HCT116 (cell line): ENCODE results near the gene NUTM2F. TPM values are rescaled to one million over a fixed set of nuclear protein-coding genes. Genes with fewer than 3 reads are reported as not detected.

Experiments used
- ATAC-seq: fragments of 200-7000 bp; cut with Tn5 transposase; 2 replicates; pipeline ENCODE4 v1.9.1; 2020; ENCODE audit warnings: mild to moderate bottlenecking, moderate library complexity
- BruUV-seq: library from RNA; stranded (reverse); fragments of 400-500 nt; replicated peaks from 2 replicates; lab custom pipeline; 2021; lab: Mats Ljungman, UMichigan
- CTCF ChIA-PET: fragments of 300-600 bp; sonication (Branson Sonifier 250); formaldehyde crosslinking; loops from one replicate; lab custom pipeline; 2021; ENCODE audit warnings: antibody characterized with exemption; lab: Charles Lee
- POLR2A ChIA-PET: fragments of 300-600, 350-600 bp; sonication (Branson Sonifier 250); formaldehyde crosslinking; loops from one replicate; lab custom pipeline; 2021; ENCODE audit warnings: antibody characterized with exemption; lab: Charles Lee
- RAD21 ChIA-PET, 2 experiments: fragments of 300-600 bp; sonication (Branson Sonifier 250); formaldehyde crosslinking; loops; one replicate each; lab custom pipeline; 2023; ENCODE audit warnings: low total read pairs in 2 of 2; ENCODE audit not compliant: uncharacterized antibody in 2 of 2, unreplicated experiment in 2 of 2, low non-redundant PET in 1 of 2; lab: Charles Lee
- DNase-seq: peaks from one replicate; pipeline ENCODE4 v3.0.0-alpha.2; 2010; ENCODE audit warnings: low read depth, low spot score
- H2AFZ ChIP-seq: fragments of 200-600 bp; shearing (Covaris generic), sonication (generic); 2 replicates; pipeline ENCODE4 v1.6.1; 2017; ENCODE audit warnings: low read depth, mixed run types, mixed read lengths, antibody characterized with exemption, low read length; ENCODE audit not compliant: poor library complexity, severe bottlenecking
- H3K27ac ChIP-seq: 2 replicates; pipeline ENCODE4 v1.5.1; 2012; ENCODE audit warnings: low read depth, low read length
- H3K27me3 ChIP-seq: fragments of 200-600 bp; sonication (generic); 2 replicates; pipeline ENCODE4 v1.6.1; 2016; ENCODE audit warnings: mixed run types, low read length, mixed read lengths; ENCODE audit not compliant: insufficient read depth
- H3K36me3 ChIP-seq, 2 experiments: fragments of 200-500 bp in 1 of 2; fragments of 200-600 bp in 1 of 2; sonication (Bioruptor generic) in 1 of 2; sonication (generic) in 1 of 2; 2 replicates each; pipeline versions ENCODE4 v1.5.1 to v1.6.1; 2014 to 2016; ENCODE audit warnings: low read length in 2 of 2, inconsistent platforms in 1 of 2, mixed read lengths in 1 of 2, mixed run types in 1 of 2; ENCODE audit not compliant: insufficient read depth in 2 of 2, control insufficient read depth in 1 of 2
- H3K4me1 ChIP-seq, 2 experiments: fragments of 200-600 bp in 1 of 2; sonication (generic) in 1 of 2; 2 replicates each; pipeline versions ENCODE4 v1.5.1 to v1.6.1; 2012 to 2017; ENCODE audit warnings: low read length in 2 of 2, inconsistent platforms in 1 of 2, mild to moderate bottlenecking in 1 of 2, mixed read lengths in 1 of 2, mixed run types in 1 of 2, moderate library complexity in 1 of 2; ENCODE audit not compliant: insufficient read depth in 2 of 2, control insufficient read depth in 1 of 2
- H3K4me2 ChIP-seq: fragments of 200-600 bp; sonication (generic); 2 replicates; pipeline ENCODE4 v1.6.1; 2017; ENCODE audit warnings: mixed run types, low read length, mixed read lengths
- H3K4me3 ChIP-seq, 2 experiments: fragments of 200-600 bp in 1 of 2; sonication (generic) in 1 of 2; replicated peaks in 1 of 2; 2 replicates each; pipeline ENCODE4 v1.5.1; 2011 to 2016; ENCODE audit warnings: low read length in 2 of 2, control low read depth in 1 of 2, low read depth in 1 of 2, mild to moderate bottlenecking in 1 of 2, mixed read lengths in 1 of 2, mixed run types in 1 of 2
- H3K79me2 ChIP-seq: fragments of 200-600 bp; sonication (generic); 2 replicates; pipeline ENCODE4 v1.6.1; 2017; ENCODE audit warnings: mild to moderate bottlenecking, mixed run types, low read length, moderate library complexity, mixed read lengths; ENCODE audit not compliant: insufficient read depth
- H3K9ac ChIP-seq: fragments of 200-600 bp; sonication (generic); 2 replicates; pipeline ENCODE4 v1.6.1; 2016; ENCODE audit warnings: low read length, mixed read lengths
- H3K9me2 ChIP-seq: fragments of 200-600 bp; sonication (generic), shearing (Covaris generic); 2 replicates; pipeline ENCODE4 v1.6.1; 2017; ENCODE audit warnings: mixed run types, mild to moderate bottlenecking, moderate library complexity; ENCODE audit not compliant: insufficient read depth
- H3K9me3 ChIP-seq, 2 experiments: fragments of 200-500 bp in 1 of 2; fragments of 200-600 bp in 1 of 2; sonication (Bioruptor generic) in 1 of 2; sonication (generic) in 1 of 2; 2 replicates each; pipeline ENCODE4 v1.6.1; 2014 to 2017; ENCODE audit warnings: low read length in 2 of 2, mixed read lengths in 2 of 2, inconsistent platforms in 1 of 2, low read depth in 1 of 2, mild to moderate bottlenecking in 1 of 2, mixed run types in 1 of 2, moderate library complexity in 1 of 2; ENCODE audit not compliant: control insufficient read depth in 1 of 2, insufficient read depth in 1 of 2
- H4K20me1 ChIP-seq: fragments of 200-600 bp; sonication (generic), shearing (Covaris generic); 2 replicates; pipeline ENCODE4 v1.6.1; 2017; ENCODE audit warnings: mixed run types, mild to moderate bottlenecking, moderate library complexity; ENCODE audit not compliant: insufficient read depth
- CBX3 ChIP-seq: IDR thresholded peaks from 2 replicates; pipeline ENCODE4 v1.6.1; 2012; ENCODE audit warnings: low read depth
- CEBPB ChIP-seq: IDR thresholded peaks from 2 replicates; pipeline ENCODE4 v1.6.1; 2012; ENCODE audit warnings: low read depth
- EGR1 ChIP-seq: IDR thresholded peaks from 2 replicates; pipeline ENCODE4 v1.6.1; 2012; ENCODE audit warnings: low read depth
- ELF1 ChIP-seq: IDR thresholded peaks from 2 replicates; pipeline ENCODE4 v1.6.1; 2012; ENCODE audit warnings: low read depth, borderline replicate concordance
- EZH2 ChIP-seq: fragments of 200-600 bp; sonication (generic); IDR thresholded peaks from 2 replicates; pipeline ENCODE4 v1.6.1; 2017; ENCODE audit warnings: antibody characterized with exemption, mixed run types
- EZH2phosphoT487 ChIP-seq: fragments of 200-600 bp; IDR thresholded peaks from 2 replicates; pipeline ENCODE4 v1.6.1; 2018; ENCODE audit warnings: antibody characterized with exemption, borderline replicate concordance
- FOSL1 ChIP-seq: IDR thresholded peaks from 2 replicates; pipeline ENCODE4 v1.6.1; 2012; ENCODE audit warnings: low read depth
- JUND ChIP-seq: IDR thresholded peaks from 2 replicates; pipeline ENCODE4 v1.6.1; 2012
- POLR2A ChIP-seq: IDR thresholded peaks from 2 replicates; pipeline ENCODE4 v1.7.0; 2011; ENCODE audit warnings: borderline replicate concordance; ENCODE audit not compliant: insufficient read depth, insufficient read length; ENCODE audit errors: extremely low read depth
- POLR2AphosphoS5 ChIP-seq: IDR thresholded peaks from 2 replicates; pipeline ENCODE4 v1.6.1; 2011; ENCODE audit warnings: mild to moderate bottlenecking, low read depth, low read length, moderate library complexity
- RAD21 ChIP-seq: IDR thresholded peaks from 2 replicates; pipeline ENCODE4 v1.6.1; 2012; ENCODE audit warnings: low read depth, mild to moderate bottlenecking
- REST ChIP-seq: IDR thresholded peaks from 2 replicates; pipeline ENCODE4 v1.6.1; 2012; ENCODE audit warnings: low read depth
- SIN3A ChIP-seq: IDR thresholded peaks from 2 replicates; pipeline ENCODE4 v1.6.1; 2012; ENCODE audit warnings: low read depth
- TCF7L2 ChIP-seq: IDR thresholded peaks from 2 replicates; pipeline ENCODE4 v1.7.0; 2011; ENCODE audit warnings: borderline replicate concordance, inconsistent platforms; ENCODE audit not compliant: insufficient read depth, insufficient read length; ENCODE audit errors: extremely low read depth
- YY1 ChIP-seq: IDR thresholded peaks from 2 replicates; pipeline ENCODE4 v1.6.1; 2011; ENCODE audit warnings: low read length, low read depth, moderate library complexity, mild to moderate bottlenecking; ENCODE audit not compliant: insufficient replicate concordance; ENCODE audit errors: extremely low read depth
- ZFX ChIP-seq: fragments of 450-650 bp; IDR thresholded peaks from 2 replicates; pipeline ENCODE4 v1.6.1; 2017
- ZNF274 ChIP-seq: fragments of 200-500 bp; sonication (Bioruptor generic); IDR thresholded peaks from 2 replicates; pipeline ENCODE4 v1.6.1; 2014; ENCODE audit warnings: mild to moderate bottlenecking, low read depth, low read length, inconsistent platforms
- intact Hi-C: fragments of 100-400 bp; cut with micrococcal nuclease; formaldehyde crosslinking; loops from 2 replicates; pipeline ENCODE4 v1.10.0; 2022
- total RNA-seq: library from RNA; stranded (reverse); gene quantifications from one replicate; pipeline ENCODE4 v1.2.1, GENCODE V29; 2021; ENCODE audit not compliant: unreplicated experiment
- TF ChIP-seq, protein P1 (sequence below): IDR thresholded peaks from 2 replicates; pipeline ENCODE4 v1.6.1; 2012
- TF ChIP-seq, protein P2 (sequence below): IDR thresholded peaks from 2 replicates; pipeline ENCODE4 v1.6.1; 2011; ENCODE audit warnings: mild to moderate bottlenecking, low read length, moderate library complexity; ENCODE audit not compliant: insufficient replicate concordance; ENCODE audit errors: extremely low read depth
- TF ChIP-seq, protein P3 (sequence below), 3 experiments: fragments of 200-600 bp in 1 of 3; sonication (generic) in 1 of 3; IDR thresholded peaks in 2 of 3; conservative IDR thresholded peaks in 1 of 3; 2 replicates each; pipeline ENCODE4 v1.5.1; 2012 to 2017; ENCODE audit warnings: low read depth in 2 of 3, low read length in 2 of 3, antibody characterized with exemption in 1 of 3, borderline replicate concordance in 1 of 3, control low read depth in 1 of 3, mild to moderate bottlenecking in 1 of 3, mixed read lengths in 1 of 3, mixed run types in 1 of 3, moderate library complexity in 1 of 3; ENCODE audit not compliant: insufficient read depth in 1 of 3

The NUTM2F gene
- total RNA-seq, 1 experiment from 2014 or later = not detected

GRCh38 chr9:94286116-94286515 lies 42.3 kb downstream of the NUTM2F start:
- ChIA-PET RAD21 (no interaction called here), CTCF (no interaction called here), POLR2A (no interaction called here)
- ATAC-seq (no peak), DNase-seq (no peak)
- Histone ChIP-seq H4K20me1 (no peaks in the 10 kb centered on the region), H3K36me3 (peaks cover 0 to 13% of the 10 kb centered on the region in 2 experiments; a peak in 2 of 4 replicates), H3K9me2 (no peaks in the 10 kb centered on the region), H3K4me2 (no peak overlapping the region), H3K79me2 (0 out of 2 replicates have a peak, but pooled peaks cover 3% of the 10 kb centered on the region), H3K9ac (no peak overlapping the region), H2AFZ (no peak overlapping the region), H3K4me1 (no peaks in the 10 kb centered on the region), H3K27ac (no peak overlapping the region), H3K27me3 (no peaks in the 10 kb centered on the region), H3K4me3 (no peak overlapping the region), H3K9me3 (no peaks in the 10 kb centered on the region)
- BruUV-seq = no TSS peak
- intact Hi-C loops = no loop called here
- TF ChIP-seq POLR2A (no peak), REST (no peak), FOSL1 (no peak), CEBPB (no peak), EZH2phosphoT487 (no peak), CBX3 (no peak), RAD21 (no peak), EGR1 (no peak), ZFX (no peak), SIN3A (no peak), EZH2 (no peak), TCF7L2 (no peak), ZNF274 (no peak), ELF1 (no peak), POLR2AphosphoS5 (no peak), JUND (no peak), YY1 (no peak)
- TF ChIP-seq, protein P1, sequence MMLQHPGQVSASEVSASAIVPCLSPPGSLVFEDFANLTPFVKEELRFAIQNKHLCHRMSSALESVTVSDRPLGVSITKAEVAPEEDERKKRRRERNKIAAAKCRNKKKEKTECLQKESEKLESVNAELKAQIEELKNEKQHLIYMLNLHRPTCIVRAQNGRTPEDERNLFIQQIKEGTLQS = no peak
- TF ChIP-seq, protein P2, sequence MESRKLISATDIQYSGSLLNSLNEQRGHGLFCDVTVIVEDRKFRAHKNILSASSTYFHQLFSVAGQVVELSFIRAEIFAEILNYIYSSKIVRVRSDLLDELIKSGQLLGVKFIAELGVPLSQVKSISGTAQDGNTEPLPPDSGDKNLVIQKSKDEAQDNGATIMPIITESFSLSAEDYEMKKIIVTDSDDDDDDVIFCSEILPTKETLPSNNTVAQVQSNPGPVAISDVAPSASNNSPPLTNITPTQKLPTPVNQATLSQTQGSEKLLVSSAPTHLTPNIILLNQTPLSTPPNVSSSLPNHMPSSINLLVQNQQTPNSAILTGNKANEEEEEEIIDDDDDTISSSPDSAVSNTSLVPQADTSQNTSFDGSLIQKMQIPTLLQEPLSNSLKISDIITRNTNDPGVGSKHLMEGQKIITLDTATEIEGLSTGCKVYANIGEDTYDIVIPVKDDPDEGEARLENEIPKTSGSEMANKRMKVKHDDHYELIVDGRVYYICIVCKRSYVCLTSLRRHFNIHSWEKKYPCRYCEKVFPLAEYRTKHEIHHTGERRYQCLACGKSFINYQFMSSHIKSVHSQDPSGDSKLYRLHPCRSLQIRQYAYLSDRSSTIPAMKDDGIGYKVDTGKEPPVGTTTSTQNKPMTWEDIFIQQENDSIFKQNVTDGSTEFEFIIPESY = no peak
- TF ChIP-seq, protein P3, sequence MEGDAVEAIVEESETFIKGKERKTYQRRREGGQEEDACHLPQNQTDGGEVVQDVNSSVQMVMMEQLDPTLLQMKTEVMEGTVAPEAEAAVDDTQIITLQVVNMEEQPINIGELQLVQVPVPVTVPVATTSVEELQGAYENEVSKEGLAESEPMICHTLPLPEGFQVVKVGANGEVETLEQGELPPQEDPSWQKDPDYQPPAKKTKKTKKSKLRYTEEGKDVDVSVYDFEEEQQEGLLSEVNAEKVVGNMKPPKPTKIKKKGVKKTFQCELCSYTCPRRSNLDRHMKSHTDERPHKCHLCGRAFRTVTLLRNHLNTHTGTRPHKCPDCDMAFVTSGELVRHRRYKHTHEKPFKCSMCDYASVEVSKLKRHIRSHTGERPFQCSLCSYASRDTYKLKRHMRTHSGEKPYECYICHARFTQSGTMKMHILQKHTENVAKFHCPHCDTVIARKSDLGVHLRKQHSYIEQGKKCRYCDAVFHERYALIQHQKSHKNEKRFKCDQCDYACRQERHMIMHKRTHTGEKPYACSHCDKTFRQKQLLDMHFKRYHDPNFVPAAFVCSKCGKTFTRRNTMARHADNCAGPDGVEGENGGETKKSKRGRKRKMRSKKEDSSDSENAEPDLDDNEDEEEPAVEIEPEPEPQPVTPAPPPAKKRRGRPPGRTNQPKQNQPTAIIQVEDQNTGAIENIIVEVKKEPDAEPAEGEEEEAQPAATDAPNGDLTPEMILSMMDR (IDR thresholded peaks at IDR 0.05 in 2 of 3, conservative IDR thresholded peaks at IDR 0.05 in 1 of 3; ENCODE audit: borderline replicate concordance in 1 of 3, insufficient read depth in 1 of 3, low read depth in 2 of 3, low read length in 2 of 3) = no peak
